Activated CD4-positive, alpha-beta T cell treated with anti-CD3 and anti-CD28 coated beads, Interleukin-2, amount 50 U/mL, for 4 hours (primary cell): ENCODE results near the gene FSTL4.

Experiments
- DNase-seq, 2 experiments: peaks; one replicate each; pipeline ENCODE4 v3.0.0-alpha.2; 2020

The FSTL4 gene

GRCh38 chr5:133612249-133612860 is at the start of gene FSTL4:
FSTL4 (minus strand) TSS chr5:133612541.
- DNase-seq: peak in 1 of 2 experiments; percentile 4

GRCh38 chr5:133661389-133661788 is 49.0 kb upstream of the FSTL4 start:
- no peak for DNase-seq

GRCh38 chr5:133658327-133658726 is 46.0 kb upstream of the FSTL4 start:
- no peak for DNase-seq

GRCh38 chr5:133657036-133657435 is 44.7 kb upstream of the FSTL4 start:
- DNase-seq: no peak

DNA sequence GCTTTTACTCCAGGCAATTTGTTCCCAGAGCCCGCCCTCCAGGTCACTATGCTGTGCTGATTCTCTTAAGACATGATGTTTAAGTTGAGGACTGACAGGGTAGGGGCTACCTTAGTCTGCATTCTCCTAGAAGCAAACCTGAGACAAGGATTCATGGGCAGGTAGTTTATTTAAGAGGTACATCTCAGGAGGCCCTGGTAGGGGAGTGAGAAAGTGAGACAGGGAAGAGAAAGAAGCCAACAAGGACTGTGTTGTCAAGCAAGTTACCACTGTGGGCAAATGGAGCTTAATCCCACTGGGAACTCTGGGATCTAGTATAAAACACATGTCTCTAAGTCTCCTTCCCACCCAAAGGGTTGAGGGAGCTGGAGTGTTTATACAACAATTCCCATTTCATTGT is 43.6 kb upstream of the FSTL4 start:
- no peak for DNase-seq

DNA sequence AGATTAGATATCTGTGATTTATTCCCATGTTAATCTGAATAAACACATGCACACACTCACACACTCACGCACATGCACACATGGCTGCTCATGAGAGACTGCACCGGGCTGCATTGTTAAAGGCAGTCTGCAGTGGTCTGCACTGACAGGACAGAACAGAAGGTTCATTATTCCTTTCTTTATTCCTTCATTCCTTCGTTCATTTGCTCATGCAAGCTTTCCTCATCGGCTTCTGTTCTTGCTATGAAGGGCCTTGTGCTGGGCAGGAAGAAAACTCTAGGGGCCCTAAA is 41.4 kb upstream of the FSTL4 start:
- DNase-seq: no peak

DNA sequence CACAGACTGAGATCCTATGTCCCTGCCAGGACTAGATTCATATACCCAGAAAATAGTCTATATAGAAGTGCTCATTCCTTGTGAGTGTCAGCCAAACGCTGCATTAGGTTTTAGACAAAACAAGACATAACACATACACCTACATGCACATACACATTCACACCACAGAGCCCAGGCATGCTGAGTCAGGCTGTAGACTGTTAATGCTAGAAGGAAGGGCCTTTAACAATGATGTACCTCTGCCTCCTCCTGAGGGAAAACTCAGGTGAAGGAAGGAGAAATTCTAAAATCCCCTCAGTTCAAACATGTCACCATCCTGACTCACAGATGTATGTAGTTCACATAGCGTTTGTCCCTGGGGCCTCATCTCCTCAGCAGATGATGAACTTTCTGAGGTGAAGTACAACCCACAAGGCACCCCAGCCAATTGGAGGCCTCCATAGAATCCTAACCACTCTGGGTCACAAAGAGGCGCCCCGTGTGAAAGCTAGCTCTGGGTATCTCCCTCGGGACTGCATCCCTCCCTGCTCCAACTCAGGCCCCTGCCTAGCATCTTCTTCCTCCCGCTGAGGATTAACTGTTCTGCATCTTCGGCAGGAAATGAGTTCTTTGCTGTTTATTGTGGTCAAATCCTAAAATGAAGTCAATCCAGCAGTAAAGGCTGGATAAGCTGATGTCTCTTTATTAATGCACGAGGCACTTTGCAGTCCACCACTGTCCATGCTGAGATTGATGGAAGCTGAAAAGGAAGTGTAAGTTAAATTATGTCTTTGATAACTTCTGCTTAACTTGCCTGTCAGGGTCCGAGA is 40.8 kb upstream of the FSTL4 start:
- DNase-seq: no peak

DNA sequence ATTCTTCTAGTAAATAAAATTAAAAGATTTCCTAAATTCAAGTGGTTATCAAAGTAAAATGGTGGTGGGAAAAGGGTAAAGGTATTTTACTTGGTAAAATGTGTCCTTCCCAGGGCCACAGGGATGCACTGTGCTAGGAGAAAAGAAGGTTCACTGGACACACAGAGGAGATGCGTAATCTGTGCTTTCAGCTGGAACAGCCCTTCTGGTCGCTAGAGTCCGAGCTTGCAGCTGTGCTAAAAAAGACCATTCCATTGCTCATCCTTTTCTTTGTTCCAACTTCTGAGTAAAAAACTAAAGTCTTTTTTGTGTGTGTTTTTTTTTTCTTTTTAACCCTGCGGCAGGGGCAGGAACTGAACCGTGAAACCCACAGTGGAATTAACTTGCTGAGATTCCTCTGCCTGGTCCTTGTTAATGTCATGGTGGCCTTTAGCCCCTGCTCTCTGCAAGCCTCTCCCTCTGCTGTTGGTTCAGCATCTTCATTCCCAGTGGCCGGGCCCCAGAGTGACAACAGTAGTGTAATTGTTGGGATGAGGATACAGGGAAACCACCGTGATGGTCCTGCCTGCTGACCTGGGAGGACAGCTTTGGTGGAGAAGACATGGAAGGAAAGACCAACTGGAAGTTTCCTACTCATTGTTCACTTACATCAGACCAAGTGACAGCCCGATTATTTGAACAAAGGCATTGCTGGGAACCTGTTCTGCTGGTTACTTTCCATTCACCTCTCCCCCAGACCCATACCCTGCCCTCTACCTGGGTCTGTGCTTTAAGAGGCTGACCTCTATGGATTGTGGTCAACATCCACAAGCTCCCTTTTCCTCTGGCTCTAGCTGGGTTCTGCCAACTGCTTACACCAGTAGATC is 31.9 kb upstream of the FSTL4 start:
- no peak for DNase-seq

DNA sequence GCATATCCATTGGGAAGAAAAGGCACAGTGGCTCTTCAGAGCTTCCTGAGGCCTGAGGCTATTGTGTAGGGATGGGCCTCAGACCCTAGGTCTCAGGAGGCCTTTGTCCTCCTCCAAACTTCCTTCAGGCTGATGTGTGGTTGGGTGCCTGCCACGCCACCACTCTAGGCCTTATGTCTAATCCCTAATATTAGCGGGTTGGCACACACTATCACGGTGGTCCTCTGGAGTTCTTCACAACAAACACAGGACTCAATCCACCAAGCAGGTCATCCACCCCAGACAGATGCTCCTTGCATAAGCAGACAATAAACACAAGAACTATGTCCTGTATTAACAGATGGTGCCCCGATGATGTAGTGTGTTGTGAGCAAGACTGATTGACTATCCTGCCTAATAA is 31.0 kb upstream of the FSTL4 start:
- DNase-seq: no peak

DNA sequence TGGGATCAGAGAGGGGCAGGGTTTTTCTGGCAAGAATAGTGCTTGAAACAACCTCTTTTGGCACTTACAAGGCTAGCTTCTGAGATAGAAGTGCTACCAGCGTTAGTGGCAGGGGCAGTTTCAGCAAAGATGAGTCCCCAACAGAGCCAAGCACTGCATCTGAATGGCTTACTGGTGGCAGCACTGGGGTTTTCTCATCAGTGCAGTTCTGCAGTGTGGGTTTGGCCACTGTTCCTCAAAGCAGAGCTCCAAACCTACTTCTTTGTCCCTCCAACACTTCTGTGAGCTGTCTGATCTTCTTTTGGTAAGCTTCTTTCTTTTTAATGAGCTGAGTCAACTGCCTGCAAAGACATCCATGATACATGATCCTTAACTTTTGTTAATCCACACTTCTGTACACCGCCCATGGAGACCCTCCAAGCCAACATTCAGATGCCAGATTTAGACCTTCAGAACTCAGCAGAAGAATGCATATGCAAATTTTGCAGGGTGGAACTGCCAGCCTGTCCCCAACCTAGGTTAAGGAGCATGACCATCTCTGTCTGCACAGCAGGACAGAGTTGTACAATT is 29.9 kb upstream of the FSTL4 start:
- DNase-seq: no peak

- no peak for DNase-seq
Observed at GRCh38 chr5:133641683-133642082, 29.3 kb upstream of the FSTL4 start.

GRCh38 chr5:133639850-133640528 is 27.6 kb upstream of the FSTL4 start:
- DNase-seq: no peak

DNA sequence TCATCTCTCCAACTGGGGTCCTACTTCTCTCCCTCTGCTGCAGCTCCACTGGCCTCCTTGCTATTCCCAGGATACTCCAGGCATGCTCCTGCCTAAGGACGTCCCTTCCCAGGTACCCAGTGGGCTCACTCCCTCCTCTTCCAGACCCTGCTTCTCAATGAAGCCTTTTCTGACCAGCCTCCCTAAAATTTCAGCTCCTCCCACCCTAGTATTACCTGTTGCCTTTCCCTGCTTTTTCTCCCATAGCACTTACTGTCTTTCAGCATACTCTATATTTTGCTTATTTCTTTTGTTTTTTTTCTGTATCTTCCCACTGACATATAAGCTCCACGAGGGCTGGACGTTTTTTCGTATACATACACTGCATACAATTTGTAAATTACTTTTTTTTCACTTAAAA is 26.1 kb upstream of the FSTL4 start:
- DNase-seq: no peak

DNA sequence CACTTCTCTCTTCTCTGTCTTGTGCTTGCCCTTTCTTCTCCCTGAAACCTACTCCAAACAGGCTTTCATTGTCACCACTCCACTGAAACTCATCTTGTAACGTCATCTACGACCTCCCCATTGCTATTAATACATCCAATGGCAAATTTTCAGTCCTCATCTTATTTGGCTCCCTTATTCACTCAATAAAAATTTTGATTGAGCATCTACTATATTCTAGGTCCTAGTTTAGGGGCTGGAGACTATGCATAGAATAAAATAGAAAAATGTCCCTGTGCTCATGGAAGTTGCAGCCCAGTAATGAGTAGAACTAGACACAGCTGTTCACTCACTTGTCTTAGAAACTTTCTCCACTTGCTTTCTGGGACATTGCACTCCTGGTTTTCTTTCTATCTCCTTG is 24.9 kb upstream of the FSTL4 start:
- no peak for DNase-seq

DNA sequence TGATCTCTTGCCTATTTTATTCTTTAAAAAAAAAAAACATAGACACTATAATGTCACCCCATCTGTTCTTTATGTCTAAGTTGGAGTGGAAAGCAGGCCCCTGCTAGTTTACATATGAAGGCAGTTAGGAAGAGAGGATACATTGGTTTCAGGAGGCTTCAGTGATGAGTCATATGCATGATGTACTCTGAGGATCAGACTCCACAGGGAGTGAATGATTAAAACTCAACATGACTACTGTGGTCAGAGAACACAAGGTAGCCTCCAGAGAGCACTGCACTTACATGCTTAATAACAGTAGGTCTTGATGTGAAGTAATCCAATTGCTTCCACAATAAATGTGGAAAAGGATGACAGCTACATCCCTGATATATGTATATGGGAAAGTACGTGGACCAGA is 22.7 kb upstream of the FSTL4 start:
- no peak for DNase-seq

DNA sequence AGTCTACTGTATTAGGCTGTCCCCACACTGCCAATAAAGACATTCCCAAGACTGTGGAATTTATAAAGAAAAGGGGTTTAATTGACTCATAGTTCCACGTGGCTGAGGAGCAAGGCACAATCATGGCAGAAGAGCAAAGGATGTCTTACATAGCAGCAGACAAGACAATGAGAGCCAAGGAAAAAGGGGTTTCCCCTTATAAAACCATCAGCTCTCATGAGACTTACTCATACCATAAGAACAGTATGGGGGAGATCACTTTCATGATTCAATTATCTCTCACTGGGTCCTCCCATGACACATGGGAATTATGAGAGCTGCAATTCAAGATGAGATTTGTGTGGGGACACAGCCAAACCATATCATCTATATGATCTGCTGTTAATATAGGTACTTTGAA is 14.8 kb upstream of the FSTL4 start:
- no peak for DNase-seq

- DNase-seq: no peak
Observed at GRCh38 chr5:133624316-133624715, 12.0 kb upstream of the FSTL4 start.

- no peak for DNase-seq
Observed at GRCh38 chr5:133618141-133618540, 5.8 kb upstream of the FSTL4 start.

DNA sequence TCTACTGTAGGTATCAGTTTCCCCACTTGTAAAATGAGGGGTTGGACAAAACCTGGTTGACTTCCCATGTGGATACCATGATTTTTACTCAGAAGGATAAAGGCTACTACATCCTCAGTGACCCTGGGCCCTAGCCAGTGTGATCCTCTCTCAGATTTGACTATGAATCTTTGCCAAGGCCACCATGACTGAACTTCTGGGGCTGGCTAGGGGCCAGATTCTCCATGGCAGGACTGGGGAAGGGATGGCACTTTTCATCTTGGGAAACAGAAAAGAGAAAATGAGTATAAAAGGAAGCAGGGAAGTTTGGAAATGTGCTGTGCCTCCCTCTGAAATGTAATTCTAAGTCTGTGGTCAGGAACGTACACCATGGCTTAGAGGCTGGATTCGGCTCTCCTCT is 1.4 kb upstream of the FSTL4 start:
- DNase-seq: no peak

DNA sequence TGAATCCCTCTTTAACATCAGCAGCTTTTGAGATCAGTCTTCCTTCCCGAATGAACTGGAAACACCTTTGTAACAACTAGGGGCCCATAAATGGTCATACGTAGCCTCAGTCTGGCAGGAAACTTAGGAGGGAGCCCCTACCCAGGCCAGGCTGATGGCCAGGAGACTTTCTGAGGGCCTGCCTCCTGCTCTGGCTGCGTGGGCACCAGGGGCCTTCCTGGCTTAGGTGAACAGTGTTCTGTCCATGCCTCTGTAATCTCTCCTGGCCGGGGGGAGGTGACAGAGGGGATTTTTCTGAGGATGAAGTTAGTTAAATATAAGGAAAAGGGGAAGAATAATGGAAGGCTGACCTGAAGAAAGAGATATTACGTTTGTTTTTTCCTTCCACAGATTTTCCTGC is 843 bp upstream of the FSTL4 start:
- no peak for DNase-seq

- no peak for DNase-seq
Observed at GRCh38 chr5:133611357-133612248, 738 bp downstream of the FSTL4 start.
